Uterus (tissue), 2 donors: ENCODE measurements around the gene NSMF.

Source experiments
- POLR2A ChIP-seq, 2 donors: fragments of 450-650 bp; IDR thresholded peaks; one replicate each; pipeline ENCODE4 v1.6.1; 2016; ENCODE audit warnings: antibody characterized with exemption in 2 of 2, mild to moderate bottlenecking in 1 of 2, moderate library complexity in 1 of 2
- TF ChIP-seq, protein P1 (sequence below), 4 experiments: fragments of 200-600 bp in 2 of 4; fragments of 450-650 bp in 2 of 4; sonication (generic) in 2 of 4; IDR thresholded peaks; one replicate each; pipeline ENCODE4 v1.5.1; 2016 to 2019; ENCODE audit warnings: antibody characterized with exemption in 4 of 4, mild to moderate bottlenecking in 2 of 4, moderate library complexity in 1 of 4

DNA sequence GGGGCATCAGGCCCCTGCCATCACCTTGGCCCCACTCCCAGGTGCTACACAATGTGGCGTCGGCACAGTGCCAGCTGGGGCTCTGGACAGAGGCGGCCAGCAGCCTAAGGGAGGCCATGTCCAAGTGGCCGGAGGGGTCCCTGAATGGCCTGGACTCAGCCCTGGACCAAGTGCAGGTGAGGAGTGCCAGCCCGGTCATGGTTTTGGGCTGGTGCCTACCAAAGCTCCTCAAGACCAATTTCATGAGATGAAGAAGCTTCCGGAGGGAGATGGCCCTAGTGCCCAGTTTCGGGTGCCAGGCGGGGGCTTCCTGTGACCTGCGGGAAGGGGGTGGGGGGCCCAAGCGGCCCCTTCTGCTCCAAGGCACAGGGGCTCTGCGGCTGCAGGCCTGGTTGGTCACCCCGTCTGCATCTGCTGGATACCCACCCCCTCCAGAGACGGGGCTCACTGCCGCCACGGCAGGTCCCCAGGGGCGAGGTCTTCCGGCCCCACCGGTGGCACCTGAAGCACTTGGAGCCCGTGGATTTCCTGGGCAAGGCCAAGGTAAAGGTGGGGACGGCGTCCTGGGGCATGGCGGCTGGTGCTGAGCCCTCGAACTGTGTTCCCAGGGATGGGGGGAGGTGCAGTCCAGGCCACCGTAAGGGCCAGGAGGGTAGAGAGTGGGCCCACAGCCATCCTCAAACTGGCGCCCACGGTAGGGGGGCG lies 30.1 kb downstream of the NSMF start:
- no peak for TF ChIP-seq POLR2A (IDR thresholded peaks at IDR 0.05)
- TF ChIP-seq, protein P1, sequence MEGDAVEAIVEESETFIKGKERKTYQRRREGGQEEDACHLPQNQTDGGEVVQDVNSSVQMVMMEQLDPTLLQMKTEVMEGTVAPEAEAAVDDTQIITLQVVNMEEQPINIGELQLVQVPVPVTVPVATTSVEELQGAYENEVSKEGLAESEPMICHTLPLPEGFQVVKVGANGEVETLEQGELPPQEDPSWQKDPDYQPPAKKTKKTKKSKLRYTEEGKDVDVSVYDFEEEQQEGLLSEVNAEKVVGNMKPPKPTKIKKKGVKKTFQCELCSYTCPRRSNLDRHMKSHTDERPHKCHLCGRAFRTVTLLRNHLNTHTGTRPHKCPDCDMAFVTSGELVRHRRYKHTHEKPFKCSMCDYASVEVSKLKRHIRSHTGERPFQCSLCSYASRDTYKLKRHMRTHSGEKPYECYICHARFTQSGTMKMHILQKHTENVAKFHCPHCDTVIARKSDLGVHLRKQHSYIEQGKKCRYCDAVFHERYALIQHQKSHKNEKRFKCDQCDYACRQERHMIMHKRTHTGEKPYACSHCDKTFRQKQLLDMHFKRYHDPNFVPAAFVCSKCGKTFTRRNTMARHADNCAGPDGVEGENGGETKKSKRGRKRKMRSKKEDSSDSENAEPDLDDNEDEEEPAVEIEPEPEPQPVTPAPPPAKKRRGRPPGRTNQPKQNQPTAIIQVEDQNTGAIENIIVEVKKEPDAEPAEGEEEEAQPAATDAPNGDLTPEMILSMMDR (IDR thresholded peaks at IDR 0.05), result no peak
